SH-SY5Y (cell line): Measurements from ENCODE around the gene LDHD.

Experiments used
- GATA2 ChIP-seq: IDR thresholded peaks from 2 replicates; pipeline ENCODE4 v1.6.1; 2011; ENCODE audit warnings: mild to moderate bottlenecking, low read depth, low read length
- GATA3 ChIP-seq: IDR thresholded peaks from 2 replicates; pipeline ENCODE4 v1.6.1; 2011; ENCODE audit warnings: low read depth, mild to moderate bottlenecking, low read length, moderate library complexity

DNA sequence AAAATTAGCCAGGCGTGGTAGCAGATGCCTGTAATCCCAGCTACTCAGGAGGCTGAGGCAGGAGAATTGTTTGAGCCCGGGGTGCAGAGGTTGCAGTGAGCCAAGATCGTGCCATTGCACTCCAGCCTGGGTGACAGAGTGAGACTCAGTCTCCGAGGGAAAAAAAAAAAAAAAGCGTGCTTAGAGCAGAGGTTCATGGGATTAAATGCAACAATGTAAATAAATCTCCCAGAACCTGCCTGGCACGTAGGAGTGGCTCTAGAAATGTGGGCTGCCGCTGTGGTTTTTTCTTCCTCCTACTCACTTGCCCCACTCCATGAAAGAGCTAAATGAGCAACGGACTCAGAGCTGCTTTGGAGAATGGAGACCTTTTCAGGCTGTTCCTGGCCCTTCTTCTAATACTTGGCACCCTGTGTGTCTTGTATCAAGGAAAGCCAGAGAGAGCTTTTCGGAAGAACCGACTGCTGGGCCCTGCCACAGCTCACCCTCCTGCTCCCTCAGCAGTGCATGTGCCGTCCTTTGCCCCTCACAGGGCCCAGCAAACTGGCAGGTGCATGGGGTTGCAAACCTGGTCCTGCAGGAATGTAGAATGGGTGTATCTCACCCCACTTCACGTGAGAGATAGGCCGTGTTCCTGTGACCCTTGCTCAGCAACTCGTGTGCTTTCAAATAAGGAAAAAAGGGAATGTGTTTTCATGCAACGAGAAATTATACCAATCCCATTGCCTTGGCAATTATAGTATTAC is 52.0 kb downstream of the LDHD start:
- TF ChIP-seq GATA2 = no peak
- no peak for TF ChIP-seq GATA3
